HG02840 (cell line): ENCODE measurements around the gene S100B.
"Not testable (repeated sequence)": the region's sequence is repeated elsewhere in the genome, so short reads cannot be mapped to it uniquely, and the experiment has no call there.

Source experiments
- ATAC-seq: cut with Tn5 transposase; IDR thresholded peaks from one replicate; pipeline ENCODE4 v1.9.1; 2021; ENCODE audit warnings: mild to moderate bottlenecking, moderate library complexity, moderate number of reproducible peaks; ENCODE audit not compliant: unreplicated experiment, low FRiP score

Gene S100B

GRCh38 chr21:46604329-46604974, 430 bp downstream of the S100B start:
- no peak for ATAC-seq

GRCh38 chr21:46603228-46603627, 1.7 kb downstream of the S100B start:
- ATAC-seq, result no peak

GRCh38 chr21:46600978-46601377, 3.9 kb downstream of the S100B start:
- ATAC-seq, result no peak

GRCh38 chr21:46600305-46600704, 4.6 kb downstream of the S100B start:
- no peak for ATAC-seq

GRCh38 chr21:46598581-46599572, 6.0 kb downstream of the S100B start:
- no peak for ATAC-seq

GRCh38 chr21:46597896-46598343, 7.0 kb downstream of the S100B start:
- no peak for ATAC-seq

GRCh38 chr21:46597031-46597430, 7.9 kb downstream of the S100B start:
- no peak for ATAC-seq

GRCh38 chr21:46596201-46596600, 8.7 kb downstream of the S100B start:
- ATAC-seq, result no peak

GRCh38 chr21:46594276-46594675, 10.6 kb downstream of the S100B start:
- ATAC-seq, result no peak

- no peak for ATAC-seq
Measured at GRCh38 chr21:46585191-46585953, 19.5 kb downstream of the S100B start.

- no peak for ATAC-seq
Measured at GRCh38 chr21:46581780-46582307, 23.0 kb downstream of the S100B start.

GRCh38 chr21:46579394-46579793, 25.5 kb downstream of the S100B start:
- not testable (repeated sequence) for ATAC-seq

GRCh38 chr21:46577786-46578185, 27.1 kb downstream of the S100B start:
- ATAC-seq, result not testable (repeated sequence)

GRCh38 chr21:46572850-46573249, 32.0 kb downstream of the S100B start:
- ATAC-seq, result no peak

- ATAC-seq, result no peak
Measured at GRCh38 chr21:46570631-46571030, 34.3 kb downstream of the S100B start.

GRCh38 chr21:46570119-46570518, 34.8 kb downstream of the S100B start:
- no peak for ATAC-seq

GRCh38 chr21:46569081-46569480, 35.8 kb downstream of the S100B start:
- ATAC-seq, result no peak

- no peak for ATAC-seq
Measured at GRCh38 chr21:46568562-46568961, 36.3 kb downstream of the S100B start.

- no peak for ATAC-seq
Measured at GRCh38 chr21:46567348-46567747, 37.5 kb downstream of the S100B start.

GRCh38 chr21:46564391-46564790, 40.5 kb downstream of the S100B start:
- ATAC-seq, result no peak
